ENCODE data around the gene CRYGN.

CRYGN gene

GRCh38 chr7:151446412-151446811, 6.5 kb upstream of the CRYGN start:
- H3K4me3 ChIP-seq (ENCODE audit: low read length), result no peak overlapping the region
- DNase-seq (ENCODE audit: low read depth, low spot score), result no peak

GRCh38 chr7:151444632-151445031, 4.7 kb upstream of the CRYGN start:
- H3K4me3 ChIP-seq (ENCODE audit: low read length), result no peak overlapping the region
- DNase-seq (ENCODE audit: low read depth, low spot score), result no peak

GRCh38 chr7:151442776-151443496, 3.0 kb upstream of the CRYGN start:
- DNase-seq (ENCODE audit: low read depth, low spot score), result no peak
- H3K4me3 ChIP-seq (ENCODE audit: low read length), result no peak overlapping the region

- H3K4me3 ChIP-seq (ENCODE audit: low read length), result no peak overlapping the region
- DNase-seq (ENCODE audit: low read depth, low spot score), result peak; percentile 55
These were observed 981 bp upstream of the CRYGN start for GRCh38 chr7:151440799-151441445.

- DNase-seq (ENCODE audit: low read depth, low spot score), result no peak
- H3K4me3 ChIP-seq (ENCODE audit: low read length), result no peak overlapping the region
These were observed 908 bp downstream of the CRYGN start for GRCh38 chr7:151438864-151439601.

- no peak overlapping the region for H3K4me3 ChIP-seq (ENCODE audit: low read length)
- no peak for DNase-seq (ENCODE audit: low read depth, low spot score)
These were observed 1.9 kb downstream of the CRYGN start for GRCh38 chr7:151437866-151438516.

- no peak for DNase-seq (ENCODE audit: low read depth, low spot score)
- H3K4me3 ChIP-seq (ENCODE audit: low read length), result no peak overlapping the region
These were observed 2.8 kb downstream of the CRYGN start for GRCh38 chr7:151437159-151437553.

GRCh38 chr7:151436446-151437158, 3.3 kb downstream of the CRYGN start:
- no peak overlapping the region for H3K4me3 ChIP-seq (ENCODE audit: low read length)
- DNase-seq (ENCODE audit: low read depth, low spot score), result no peak

- H3K4me3 ChIP-seq (ENCODE audit: low read length), result no peak overlapping the region
- DNase-seq (ENCODE audit: low read depth, low spot score), result no peak
These were observed 4.0 kb downstream of the CRYGN start for GRCh38 chr7:151435971-151436370.

- no peak overlapping the region for H3K4me3 ChIP-seq (ENCODE audit: low read length)
- DNase-seq (ENCODE audit: low read depth, low spot score), result no peak
These were observed 4.6 kb downstream of the CRYGN start for GRCh38 chr7:151435103-151435916.

- no peak for DNase-seq (ENCODE audit: low read depth, low spot score)
- no peak overlapping the region for H3K4me3 ChIP-seq (ENCODE audit: low read length)
These were observed 5.4 kb downstream of the CRYGN start for GRCh38 chr7:151434549-151434948.

- no peak for DNase-seq (ENCODE audit: low read depth, low spot score)
- no peak overlapping the region for H3K4me3 ChIP-seq (ENCODE audit: low read length)
These were observed 6.1 kb downstream of the CRYGN start for GRCh38 chr7:151433721-151434400.

- peak; percentile 55 for DNase-seq (ENCODE audit: low read depth, low spot score)
These were observed 7.1 kb downstream of the CRYGN start for GRCh38 chr7:151432658-151433521.

GRCh38 chr7:151431768-151432311, 8.1 kb downstream of the CRYGN start:
- no peak for DNase-seq (ENCODE audit: low read depth, low spot score)
- H3K4me3 ChIP-seq (ENCODE audit: low read length), result no peak overlapping the region

More at GRCh38 chr7:151432658-151433521, 7.1 kb downstream of the CRYGN start:
- H3K4me3 ChIP-seq (ENCODE audit: low read length), result no peak overlapping the region

GRCh38 chr7:151431281-151431767, 8.6 kb downstream of the CRYGN start:
- no peak for DNase-seq (ENCODE audit: low read depth, low spot score)

GRCh38 chr7:151430391-151431205, 9.3 kb downstream of the CRYGN start:
- H3K4me3 ChIP-seq (ENCODE audit: low read length), result no peak overlapping the region
- DNase-seq (ENCODE audit: low read depth, low spot score), result no peak

More at GRCh38 chr7:151431281-151431767, 8.6 kb downstream of the CRYGN start:
- H3K4me3 ChIP-seq (ENCODE audit: low read length), result no peak overlapping the region
